Activated CD4-positive, alpha-beta memory T cell treated with anti-CD3 and anti-CD28 coated beads, Interleukin-2, amount 10 ng/mL, durations not matched to agents 7 days and 5 days (primary cell): ENCODE results near the gene KLF6. TPM values are rescaled to one million over a fixed set of nuclear protein-coding genes. Genes with fewer than 3 reads are reported as not detected.

ENCODE experiments used
- CTCF ChIA-PET: fragments of 350-600 bp; sonication (Branson Sonifier 250); formaldehyde crosslinking; loops from one replicate; lab custom pipeline; 2021; ENCODE audit warnings: antibody characterized with exemption, inconsistent platforms; lab: Charles Lee
- POLR2A ChIA-PET: fragments of 350-600 bp; sonication (Branson Sonifier 250); formaldehyde crosslinking; loops from one replicate; lab custom pipeline; 2021; ENCODE audit warnings: antibody characterized with exemption; lab: Charles Lee
- DNase-seq: peaks from one replicate; pipeline ENCODE4 v3.0.0-alpha.2; 2020
- H3K27ac Mint-ChIP-seq: one replicate; pipeline ENCODE4 v1.8.0; 2021; ENCODE audit warnings: mild to moderate bottlenecking, mixed read lengths
- H3K27me3 Mint-ChIP-seq: one replicate; pipeline ENCODE4 v1.8.0; 2021; ENCODE audit warnings: mixed read lengths
- H3K36me3 Mint-ChIP-seq: one replicate; pipeline ENCODE4 v1.8.0; 2021; ENCODE audit warnings: low read depth, mixed read lengths
- H3K4me1 Mint-ChIP-seq: one replicate; pipeline ENCODE4 v1.8.0; 2021; ENCODE audit warnings: mixed read lengths
- H3K4me3 Mint-ChIP-seq: one replicate; pipeline ENCODE4 v1.8.0; 2021; ENCODE audit warnings: mild to moderate bottlenecking, mixed read lengths
- H3K9me3 Mint-ChIP-seq: one replicate; pipeline ENCODE4 v1.8.0; 2021; ENCODE audit warnings: mixed read lengths
- total RNA-seq, 2 experiments: library from RNA; stranded (reverse); gene quantifications; one replicate each; pipeline ENCODE4 v1.2.3, GENCODE V29; 2021

Gene KLF6
- total RNA-seq, 2 experiments from 2014 or later, result 220 to 228 TPM

DNA sequence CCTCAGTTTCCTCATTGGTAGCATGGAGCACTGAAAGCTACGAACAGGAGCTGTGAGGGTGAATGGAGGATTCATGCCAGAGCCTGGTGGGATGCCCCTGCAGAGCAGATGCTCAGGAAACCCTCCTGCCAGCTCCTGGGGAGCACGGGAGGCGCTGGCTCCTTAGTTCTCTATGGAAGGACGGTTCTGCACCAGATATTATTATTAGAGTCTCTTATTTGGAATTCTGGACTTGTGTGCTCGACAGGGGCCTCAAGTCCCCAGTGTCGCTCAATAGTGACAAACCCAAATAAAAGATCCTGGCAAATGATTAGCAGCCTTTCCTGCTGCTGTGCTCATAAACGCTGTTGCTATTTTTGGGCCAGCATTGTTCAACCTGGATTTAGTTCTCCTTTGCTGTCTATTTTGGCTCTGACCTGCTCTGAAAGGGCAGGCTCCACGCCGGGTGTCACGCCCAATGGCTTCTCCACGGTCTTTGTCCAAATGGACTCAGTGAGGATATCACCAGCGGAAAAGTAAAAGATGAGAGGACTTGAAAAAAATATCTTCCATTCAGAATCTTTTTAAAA lies 23.0 kb upstream of the KLF6 start:
- CTCF ChIA-PET, result interaction anchor here (2.0 kb wide), 1 partner anchor 29 kb away, joined by 5 read pairs; no protein-coding TSS in a partner anchor
- Mint-ChIP-seq H3K4me3 (peak overlapping the region; percentile 67), H3K9me3 (no peaks in the 10 kb centered on the region), H3K27me3 (no peaks in the 10 kb centered on the region), H3K36me3 (no peaks in the 10 kb centered on the region), H3K27ac (no peak overlapping the region), H3K4me1 (peaks cover 78% of the 10 kb centered on the region)
- POLR2A ChIA-PET, result interaction anchor here (0.9 to 15.5 kb wide), 13 partner anchors 9 to 323 kb away, joined by 3 to 1053 read pairs (median 9); partner anchors contain the start of gene KLF6
- no peak for DNase-seq

GRCh38 chr10:3807211-3807927 lies 22.4 kb upstream of the KLF6 start:
- peaks cover 72% of the 10 kb centered on the region for H3K4me1 Mint-ChIP-seq
- no peaks in the 10 kb centered on the region for H3K36me3 Mint-ChIP-seq
- no peak overlapping the region for H3K27ac Mint-ChIP-seq

DNA sequence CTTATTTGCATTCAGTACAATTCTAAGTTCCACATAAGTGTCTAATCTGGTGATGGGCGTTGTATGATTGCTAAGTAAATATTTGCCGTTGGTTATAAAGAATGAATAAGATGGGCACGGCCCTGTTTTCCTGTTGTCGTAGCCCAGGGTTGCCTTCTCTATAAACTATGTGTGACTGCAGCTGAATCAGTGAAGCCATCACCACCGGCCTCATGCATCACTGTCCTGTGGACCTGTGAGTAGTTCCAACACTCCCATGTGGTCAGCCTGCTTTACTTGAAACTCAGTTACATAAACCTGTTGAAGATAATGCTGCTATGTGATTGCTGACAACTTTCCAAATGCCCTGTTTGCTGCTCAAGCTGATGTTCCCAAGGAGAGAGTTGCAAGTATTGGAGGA lies 21.6 kb upstream of the KLF6 start:
- POLR2A ChIA-PET, result interaction anchor here (0.6 to 15.5 kb wide), 13 partner anchors 12 to 324 kb away, joined by 3 to 1053 read pairs (median 12); partner anchors contain the start of gene KLF6
- H3K36me3 Mint-ChIP-seq, result no peaks in the 10 kb centered on the region

More at GRCh38 chr10:3807211-3807927, 22.4 kb upstream of the KLF6 start:
- H3K27me3 Mint-ChIP-seq, result no peaks in the 10 kb centered on the region
- ChIA-PET POLR2A (interaction anchor here (0.9 to 15.5 kb wide), 16 partner anchors 9 to 324 kb away, joined by 3 to 1053 read pairs (median 10); partner anchors contain the start of gene KLF6), CTCF (interaction anchor here (2.0 to 2.6 kb wide), 2 partner anchors 23 to 29 kb away, joined by 5 to 14 read pairs; partner anchors contain the start of gene KLF6)
- H3K9me3 Mint-ChIP-seq, result no peaks in the 10 kb centered on the region
- peak overlapping the region; percentile 67 for H3K4me3 Mint-ChIP-seq
- peak; percentile 28 for DNase-seq

DNA sequence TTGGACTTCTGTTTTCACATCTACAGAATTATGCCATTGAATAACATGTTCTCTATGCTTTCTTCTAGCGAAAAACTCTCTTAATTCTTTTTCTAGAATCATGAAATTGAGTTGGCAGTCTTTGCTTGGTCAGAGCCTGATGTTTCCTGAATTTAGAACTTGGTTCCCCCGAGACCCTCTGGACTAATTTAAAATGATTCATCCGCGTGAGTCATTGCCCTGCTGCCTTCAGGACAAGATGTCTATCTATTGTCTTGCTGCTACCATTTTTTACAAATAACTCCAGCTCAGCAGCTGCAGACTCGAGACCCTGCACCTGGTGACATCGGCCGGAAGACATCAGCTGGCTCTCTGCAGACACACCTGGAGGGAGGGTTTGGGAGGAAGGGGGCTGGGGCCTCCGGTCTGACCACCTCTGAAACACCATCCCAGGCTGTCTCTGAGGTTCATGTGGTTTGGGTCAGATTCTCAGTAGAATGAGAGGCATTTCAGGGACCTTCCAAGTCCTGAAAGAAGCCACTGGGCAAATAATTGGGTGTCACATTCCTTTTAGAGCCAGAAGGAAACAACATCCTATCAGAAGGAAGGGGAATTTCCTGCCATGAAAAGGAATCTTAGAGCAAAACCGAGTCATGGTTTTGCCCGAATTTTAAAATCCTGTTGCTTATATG lies 20.9 kb upstream of the KLF6 start:
- H3K4me3 Mint-ChIP-seq, result peak overlapping the region; percentile 67
- H3K36me3 Mint-ChIP-seq, result no peaks in the 10 kb centered on the region
- H3K27ac Mint-ChIP-seq, result no peak overlapping the region
- ChIA-PET POLR2A (interaction anchor here (0.6 to 15.5 kb wide), 25 partner anchors 12 to 325 kb away, joined by 3 to 1053 read pairs (median 5); partner anchors contain the start of gene KLF6), CTCF (interaction anchor here (0.6 to 2.6 kb wide), 3 partner anchors 22 to 139 kb away, joined by 3 to 14 read pairs (median 5); partner anchors contain the start of gene KLF6)
- H3K27me3 Mint-ChIP-seq, result no peaks in the 10 kb centered on the region
- DNase-seq, result peak; percentile 69
- H3K4me1 Mint-ChIP-seq, result peaks cover 63% of the 10 kb centered on the region
- H3K9me3 Mint-ChIP-seq, result no peaks in the 10 kb centered on the region

More for the DNA sequence above, 21.6 kb upstream of the KLF6 start:
- CTCF ChIA-PET, result interaction anchor here (2.0 to 2.6 kb wide), 2 partner anchors 22 to 28 kb away, joined by 5 to 14 read pairs; partner anchors contain the start of gene KLF6
- Mint-ChIP-seq H3K4me3 (peak overlapping the region; percentile 67), H3K9me3 (no peaks in the 10 kb centered on the region), H3K4me1 (peaks cover 64% of the 10 kb centered on the region), H3K27me3 (no peaks in the 10 kb centered on the region), H3K27ac (no peak overlapping the region)
- DNase-seq, result peak; percentile 54

- Mint-ChIP-seq H3K27ac (no peak overlapping the region), H3K4me3 (peak overlapping the region; percentile 67), H3K36me3 (no peaks in the 10 kb centered on the region), H3K27me3 (no peaks in the 10 kb centered on the region), H3K4me1 (peaks cover 64% of the 10 kb centered on the region), H3K9me3 (no peaks in the 10 kb centered on the region)
- ChIA-PET POLR2A (interaction anchor here (0.9 to 15.5 kb wide), 26 partner anchors 11 to 633 kb away, joined by 3 to 1053 read pairs (median 6); partner anchors contain the start of genes KLF6 and PITRM1), CTCF (interaction anchor here (0.6 to 2.6 kb wide), 2 partner anchors 21 to 139 kb away, joined by 3 to 14 read pairs; partner anchors contain the start of gene KLF6)
- peak; percentile 68 for DNase-seq
Measured at GRCh38 chr10:3805201-3805790, 20.3 kb upstream of the KLF6 start.

DNA sequence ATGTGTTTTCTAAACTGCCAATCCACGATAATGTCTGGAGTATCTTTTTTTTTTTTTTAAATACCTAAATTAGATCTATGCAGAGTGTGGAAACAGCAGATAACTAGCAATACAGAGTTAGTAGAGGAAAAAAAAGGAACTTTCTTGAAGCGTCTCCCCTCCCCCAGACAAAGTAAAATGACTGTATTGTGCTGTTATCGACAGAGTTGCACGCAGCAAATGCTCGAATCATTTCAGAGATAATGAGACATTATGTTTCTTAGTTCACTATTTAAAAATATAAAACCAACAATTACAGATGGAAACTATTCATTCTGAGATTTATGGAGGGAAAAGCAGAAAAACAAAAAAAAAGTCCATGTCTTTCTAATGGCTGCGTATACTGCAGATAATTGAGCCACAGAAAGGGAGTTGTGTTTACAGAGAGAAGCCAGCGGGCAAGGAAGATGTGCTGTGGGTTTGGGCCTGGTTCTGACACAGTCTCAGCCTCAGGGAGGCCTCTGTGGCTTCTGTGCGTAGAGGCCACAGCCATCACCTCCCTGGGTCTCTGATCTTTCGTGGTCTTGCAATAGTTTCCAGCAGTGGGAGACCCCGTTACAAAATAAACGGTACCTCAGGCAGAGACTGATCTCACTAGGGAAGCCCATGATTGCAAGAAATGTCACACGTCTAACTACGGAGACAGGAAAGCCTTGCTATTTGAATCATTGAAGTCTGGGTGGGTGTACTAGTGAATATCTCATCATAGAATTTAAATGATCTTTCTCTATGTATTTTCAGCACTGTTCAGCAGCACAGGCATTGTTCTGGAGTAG lies 19.1 kb upstream of the KLF6 start:
- Mint-ChIP-seq H3K27ac (no peak overlapping the region), H3K4me1 (peaks cover 63% of the 10 kb centered on the region), H3K9me3 (no peaks in the 10 kb centered on the region), H3K27me3 (no peaks in the 10 kb centered on the region), H3K4me3 (peak overlapping the region; percentile 63), H3K36me3 (no peaks in the 10 kb centered on the region)
- CTCF ChIA-PET, result interaction anchor here (2.6 kb wide), 1 partner anchor 20 kb away, joined by 14 read pairs; the partner anchor contains the start of gene KLF6
- DNase-seq, result peak; percentile 67
- POLR2A ChIA-PET, result interaction anchor here (0.6 to 15.5 kb wide), 8 partner anchors 10 to 849 kb away, joined by 3 to 1053 read pairs (median 70); partner anchors contain the start of gene KLF6

DNA sequence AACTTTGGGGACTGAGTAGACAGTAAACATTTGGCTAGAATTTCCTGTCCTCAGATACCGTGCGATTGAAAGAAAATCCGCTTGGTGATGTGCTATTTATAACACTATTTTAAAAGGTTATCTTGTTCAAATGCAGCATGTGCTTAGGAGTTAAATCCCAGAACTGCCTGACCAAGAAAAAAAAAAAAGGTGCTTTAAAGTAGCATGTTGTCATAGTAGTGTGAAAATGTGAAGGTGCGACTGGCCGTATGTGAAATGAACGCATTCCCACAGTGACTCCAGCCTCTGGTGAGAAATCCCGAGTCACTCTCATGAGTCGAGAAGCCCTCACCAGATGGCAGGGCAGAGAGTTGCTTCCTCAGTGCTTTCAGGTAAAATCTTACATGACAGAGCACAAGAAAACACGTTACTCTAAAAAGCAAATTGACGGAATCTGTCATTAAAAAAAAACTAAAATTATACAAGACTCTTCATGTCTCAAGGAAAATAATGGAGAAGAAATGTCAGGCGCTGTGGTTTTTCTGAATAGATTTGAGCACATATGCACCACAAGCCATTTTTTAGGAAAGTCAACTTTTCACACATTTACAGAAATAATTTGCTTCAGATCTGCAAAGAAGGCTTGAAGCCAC lies 18.4 kb upstream of the KLF6 start:
- peak; percentile 34 for DNase-seq
- Mint-ChIP-seq H3K4me3 (peak overlapping the region; percentile 63), H3K9me3 (no peaks in the 10 kb centered on the region), H3K36me3 (no peaks in the 10 kb centered on the region), H3K4me1 (peaks cover 59% of the 10 kb centered on the region), H3K27me3 (no peaks in the 10 kb centered on the region), H3K27ac (no peak overlapping the region)
- ChIA-PET POLR2A (interaction anchor here (0.8 to 6.1 kb wide), 6 partner anchors 7 to 328 kb away, joined by 3 to 187 read pairs (median 4); partner anchors contain the start of gene KLF6), CTCF (no interaction called here)

GRCh38 chr10:3802526-3803265 lies 17.7 kb upstream of the KLF6 start:
- no peaks in the 10 kb centered on the region for H3K9me3 Mint-ChIP-seq
- POLR2A ChIA-PET, result interaction anchor here (0.8 to 6.1 kb wide), 6 partner anchors 8 to 329 kb away, joined by 3 to 187 read pairs (median 4); partner anchors contain the start of gene KLF6
- H3K36me3 Mint-ChIP-seq, result no peaks in the 10 kb centered on the region
- no peak for DNase-seq
- H3K4me3 Mint-ChIP-seq, result no peak overlapping the region
- H3K4me1 Mint-ChIP-seq, result peaks cover 58% of the 10 kb centered on the region
- CTCF ChIA-PET, result no interaction called here
- H3K27ac Mint-ChIP-seq, result no peak overlapping the region
- no peaks in the 10 kb centered on the region for H3K27me3 Mint-ChIP-seq

GRCh38 chr10:3801558-3802192 lies 16.7 kb upstream of the KLF6 start:
- no peak overlapping the region for H3K4me3 Mint-ChIP-seq
- H3K27me3 Mint-ChIP-seq, result no peaks in the 10 kb centered on the region
- ChIA-PET CTCF (interaction anchor here (1.2 to 3.0 kb wide), 2 partner anchors 9 to 16 kb away, joined by 3 to 12 read pairs; partner anchors contain the start of gene KLF6), POLR2A (interaction anchor here (0.8 to 6.1 kb wide), 5 partner anchors 9 to 86 kb away, joined by 3 to 187 read pairs (median 5); partner anchors contain the start of gene KLF6)
- H3K9me3 Mint-ChIP-seq, result peaks cover 2% of the 10 kb centered on the region
- peak overlapping the region; percentile 33 for H3K27ac Mint-ChIP-seq
- no peak for DNase-seq
- H3K36me3 Mint-ChIP-seq, result peaks cover 2% of the 10 kb centered on the region
- peaks cover 48% of the 10 kb centered on the region for H3K4me1 Mint-ChIP-seq

DNA sequence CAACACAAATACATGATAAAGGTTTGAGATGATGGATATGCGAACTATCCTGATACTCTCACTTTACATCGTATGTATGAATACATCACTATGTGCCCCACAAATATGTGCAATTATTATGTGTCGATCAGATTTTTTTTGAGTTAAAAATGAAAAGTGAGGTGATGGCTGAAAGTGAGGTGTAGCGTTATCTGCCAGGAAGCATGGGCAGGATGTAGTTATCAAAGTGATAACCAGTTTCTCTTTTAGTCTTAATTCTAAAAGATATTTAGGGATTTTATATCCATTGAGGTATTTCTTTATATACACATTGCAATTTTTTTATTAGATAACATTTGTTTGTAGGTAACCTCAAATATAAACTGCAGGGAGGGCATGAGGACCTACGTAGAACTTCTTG lies 15.6 kb upstream of the KLF6 start:
- H3K4me1 Mint-ChIP-seq, result peaks cover 37% of the 10 kb centered on the region
- H3K27ac Mint-ChIP-seq, result no peak overlapping the region

More for the DNA sequence above, 15.6 kb upstream of the KLF6 start:
- Mint-ChIP-seq H3K27me3 (no peaks in the 10 kb centered on the region), H3K9me3 (peaks cover 4% of the 10 kb centered on the region), H3K36me3 (peaks cover 6% of the 10 kb centered on the region), H3K4me3 (no peak overlapping the region)
- no peak for DNase-seq
- CTCF ChIA-PET, result interaction anchor here (1.2 to 3.0 kb wide), 2 partner anchors 10 to 15 kb away, joined by 3 to 12 read pairs; partner anchors contain the start of gene KLF6
- POLR2A ChIA-PET, result interaction anchor here (0.6 to 6.1 kb wide), 5 partner anchors 10 to 87 kb away, joined by 3 to 187 read pairs (median 4); partner anchors contain the start of gene KLF6
